CD4-positive, alpha-beta T cell treated with Interleukin-6 at 100 ng/mL for 8 hours (primary cell): ENCODE data around the gene TBC1D2B.
A peak's percentile ranks its signal among the peaks of the same experiment; 100 is the strongest.
"Not testable (repeated sequence)": the region's sequence is repeated elsewhere in the genome, so short reads cannot be mapped to it uniquely, and the experiment has no call there.

Source experiments
- DNase-seq: peaks from one replicate; pipeline ENCODE4 v3.0.0-alpha.2; 2020; ENCODE audit warnings: mixed read lengths, low spot score

Gene TBC1D2B

GRCh38 chr15:78002996-78003395, 74.5 kb downstream of the TBC1D2B start:
- DNase-seq, result no peak

GRCh38 chr15:78001656-78002055, 75.9 kb downstream of the TBC1D2B start:
- no peak for DNase-seq

GRCh38 chr15:78000927-78001249, 76.6 kb downstream of the TBC1D2B start:
- DNase-seq, result no peak

GRCh38 chr15:78000091-78000926, 77.2 kb downstream of the TBC1D2B start:
- DNase-seq, result peak; percentile 81

- no peak for DNase-seq
These were observed 78.0 kb downstream of the TBC1D2B start for GRCh38 chr15:77999486-77999885.

GRCh38 chr15:77998592-77998991, 78.9 kb downstream of the TBC1D2B start:
- DNase-seq, result no peak

- DNase-seq, result not testable (repeated sequence)
These were observed 79.6 kb downstream of the TBC1D2B start for GRCh38 chr15:77997761-77998554.

GRCh38 chr15:77997221-77997620, 80.3 kb downstream of the TBC1D2B start:
- DNase-seq, result not testable (repeated sequence)

- not testable (repeated sequence) for DNase-seq
These were observed 80.8 kb downstream of the TBC1D2B start for GRCh38 chr15:77996713-77997171.

- not testable (repeated sequence) for DNase-seq
These were observed 81.3 kb downstream of the TBC1D2B start for GRCh38 chr15:77996226-77996625.

GRCh38 chr15:77995537-77995918, 82.0 kb downstream of the TBC1D2B start:
- DNase-seq, result not testable (repeated sequence)

- DNase-seq, result not testable (repeated sequence)
These were observed 82.5 kb downstream of the TBC1D2B start for GRCh38 chr15:77994893-77995536.

GRCh38 chr15:77993970-77994693, 83.4 kb downstream of the TBC1D2B start:
- not testable (repeated sequence) for DNase-seq

- no peak for DNase-seq
These were observed 84.1 kb downstream of the TBC1D2B start for GRCh38 chr15:77993374-77993911.

- no peak for DNase-seq
These were observed 84.9 kb downstream of the TBC1D2B start for GRCh38 chr15:77992356-77993222.

- DNase-seq, result not testable (repeated sequence)
These were observed 85.8 kb downstream of the TBC1D2B start for GRCh38 chr15:77991658-77992201.

GRCh38 chr15:77991029-77991406, 86.5 kb downstream of the TBC1D2B start:
- no peak for DNase-seq

GRCh38 chr15:77989296-77990143, 88.0 kb downstream of the TBC1D2B start:
- no peak for DNase-seq
